Activated CD4-positive, alpha-beta memory T cell treated with anti-CD3 and anti-CD28 coated beads, Interleukin-2, amount 10 ng/mL, durations not matched to agents 7 days and 5 days (primary cell): Measurements from ENCODE around the gene MACROD1. TPM values are rescaled to one million over a fixed set of nuclear protein-coding genes. Genes with fewer than 3 reads are reported as not detected.

Experiments
- CTCF ChIA-PET: fragments of 350-600 bp; sonication (Branson Sonifier 250); formaldehyde crosslinking; loops from one replicate; lab custom pipeline; 2021; ENCODE audit warnings: antibody characterized with exemption, inconsistent platforms; lab: Charles Lee
- POLR2A ChIA-PET: fragments of 350-600 bp; sonication (Branson Sonifier 250); formaldehyde crosslinking; loops from one replicate; lab custom pipeline; 2021; ENCODE audit warnings: antibody characterized with exemption; lab: Charles Lee
- DNase-seq: peaks from one replicate; pipeline ENCODE4 v3.0.0-alpha.2; 2020
- H3K27ac Mint-ChIP-seq: one replicate; pipeline ENCODE4 v1.8.0; 2021; ENCODE audit warnings: mild to moderate bottlenecking, mixed read lengths
- H3K27me3 Mint-ChIP-seq: one replicate; pipeline ENCODE4 v1.8.0; 2021; ENCODE audit warnings: mixed read lengths
- H3K36me3 Mint-ChIP-seq: one replicate; pipeline ENCODE4 v1.8.0; 2021; ENCODE audit warnings: low read depth, mixed read lengths
- H3K4me1 Mint-ChIP-seq: one replicate; pipeline ENCODE4 v1.8.0; 2021; ENCODE audit warnings: mixed read lengths
- H3K4me3 Mint-ChIP-seq: one replicate; pipeline ENCODE4 v1.8.0; 2021; ENCODE audit warnings: mild to moderate bottlenecking, mixed read lengths
- H3K9me3 Mint-ChIP-seq: one replicate; pipeline ENCODE4 v1.8.0; 2021; ENCODE audit warnings: mixed read lengths
- total RNA-seq, 2 experiments: library from RNA; stranded (reverse); gene quantifications; one replicate each; pipeline ENCODE4 v1.2.3, GENCODE V29; 2021

MACROD1 gene
- total RNA-seq, 2 experiments from 2014 or later = 8.8 to 9.1 TPM

DNA sequence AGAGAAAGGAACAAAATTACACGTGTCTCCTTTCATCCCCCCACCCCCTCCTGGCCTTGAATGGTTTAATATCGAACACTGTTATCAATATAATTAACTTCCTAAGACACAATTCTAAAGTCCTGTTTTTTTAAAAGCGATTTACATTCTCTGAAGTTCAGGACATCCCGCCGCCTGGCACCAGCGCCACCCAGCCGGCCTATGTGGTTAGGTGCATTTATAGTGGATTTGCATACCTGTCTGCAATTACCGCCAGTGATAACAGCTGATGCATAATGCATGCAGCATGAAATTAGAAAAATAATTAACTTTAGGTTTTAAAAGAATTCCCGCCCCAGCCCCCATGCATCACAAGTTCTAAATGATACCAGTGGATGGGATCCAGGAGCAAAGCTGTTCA lies 58.6 kb downstream of the MACROD1 start:
- H3K27me3 Mint-ChIP-seq = no peaks in the 10 kb centered on the region
- no peak for DNase-seq
- POLR2A ChIA-PET = no interaction called here
- CTCF ChIA-PET = no interaction called here
- H3K9me3 Mint-ChIP-seq = no peaks in the 10 kb centered on the region
- no peak overlapping the region for H3K27ac Mint-ChIP-seq
- H3K4me3 Mint-ChIP-seq = no peak overlapping the region
- H3K4me1 Mint-ChIP-seq = no peaks in the 10 kb centered on the region
- H3K36me3 Mint-ChIP-seq = no peaks in the 10 kb centered on the region

DNA sequence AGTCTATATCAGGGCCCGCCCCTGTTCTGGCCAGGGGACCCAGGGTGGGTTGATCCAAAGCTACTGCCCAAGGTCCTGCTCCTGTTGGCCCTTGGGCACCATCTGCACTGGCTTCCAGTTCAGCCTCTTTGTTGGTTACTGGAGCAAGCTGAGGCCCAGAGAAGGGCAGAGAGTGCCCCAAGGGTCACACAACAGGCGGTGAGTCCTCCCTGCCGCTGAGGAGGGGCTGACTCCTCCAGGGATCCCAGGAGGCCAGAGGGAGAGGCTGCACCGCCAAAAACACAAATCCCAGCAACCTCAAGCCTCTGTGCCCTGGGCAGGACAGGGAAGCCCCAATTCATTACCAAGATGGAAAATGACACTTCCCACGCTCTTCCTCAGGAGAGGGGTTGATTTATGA lies 61.3 kb downstream of the MACROD1 start:
- Mint-ChIP-seq H3K9me3 (no peaks in the 10 kb centered on the region), H3K27me3 (no peaks in the 10 kb centered on the region), H3K4me3 (no peak overlapping the region), H3K4me1 (no peaks in the 10 kb centered on the region), H3K36me3 (no peaks in the 10 kb centered on the region), H3K27ac (no peak overlapping the region)
- ChIA-PET POLR2A (interaction anchor here (0.5 kb wide), 1 partner anchor 563 kb away, joined by 3 read pairs; no protein-coding TSS in a partner anchor), CTCF (no interaction called here)
- DNase-seq = no peak

DNA sequence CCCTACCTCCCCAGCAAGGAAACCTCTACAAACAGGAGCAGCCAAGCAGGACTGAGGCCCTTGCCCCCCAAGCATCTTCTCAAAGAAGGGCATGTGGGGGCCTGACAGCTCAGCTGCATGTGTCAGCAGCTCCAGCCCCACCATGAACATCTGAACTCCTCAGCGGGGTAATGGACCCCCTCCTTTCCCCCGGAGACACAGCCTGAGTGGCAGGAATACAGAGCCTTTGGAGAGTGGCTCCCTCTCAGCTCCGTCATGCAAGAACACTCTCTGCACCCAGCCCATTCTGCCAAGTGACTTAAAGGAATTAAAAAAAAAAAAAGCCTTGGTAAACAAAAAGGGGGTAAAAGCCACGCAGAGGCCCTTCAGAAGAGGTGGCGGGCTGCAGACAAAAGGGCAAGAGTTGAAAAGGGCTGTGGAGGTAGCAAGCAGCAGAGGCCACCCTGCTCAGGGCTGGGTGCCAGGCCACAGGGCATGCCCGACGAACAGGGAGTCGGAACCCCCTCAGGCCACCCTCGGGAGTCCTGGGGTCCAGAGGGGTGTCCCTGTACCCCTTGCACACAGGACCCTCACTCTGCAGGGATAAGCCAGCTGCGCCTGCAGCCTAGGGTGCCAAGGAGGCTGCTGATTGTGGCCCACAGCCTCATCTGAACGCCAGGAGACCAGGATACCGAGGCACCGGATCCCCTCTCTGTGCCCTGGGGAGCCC lies 62.5 kb downstream of the MACROD1 start:
- H3K4me3 Mint-ChIP-seq = no peak overlapping the region
- no peak for DNase-seq
- H3K36me3 Mint-ChIP-seq = no peaks in the 10 kb centered on the region
- H3K27me3 Mint-ChIP-seq = no peaks in the 10 kb centered on the region
- no peak overlapping the region for H3K27ac Mint-ChIP-seq
- POLR2A ChIA-PET = no interaction called here
- no peaks in the 10 kb centered on the region for H3K4me1 Mint-ChIP-seq
- H3K9me3 Mint-ChIP-seq = no peaks in the 10 kb centered on the region
- CTCF ChIA-PET = no interaction called here

DNA sequence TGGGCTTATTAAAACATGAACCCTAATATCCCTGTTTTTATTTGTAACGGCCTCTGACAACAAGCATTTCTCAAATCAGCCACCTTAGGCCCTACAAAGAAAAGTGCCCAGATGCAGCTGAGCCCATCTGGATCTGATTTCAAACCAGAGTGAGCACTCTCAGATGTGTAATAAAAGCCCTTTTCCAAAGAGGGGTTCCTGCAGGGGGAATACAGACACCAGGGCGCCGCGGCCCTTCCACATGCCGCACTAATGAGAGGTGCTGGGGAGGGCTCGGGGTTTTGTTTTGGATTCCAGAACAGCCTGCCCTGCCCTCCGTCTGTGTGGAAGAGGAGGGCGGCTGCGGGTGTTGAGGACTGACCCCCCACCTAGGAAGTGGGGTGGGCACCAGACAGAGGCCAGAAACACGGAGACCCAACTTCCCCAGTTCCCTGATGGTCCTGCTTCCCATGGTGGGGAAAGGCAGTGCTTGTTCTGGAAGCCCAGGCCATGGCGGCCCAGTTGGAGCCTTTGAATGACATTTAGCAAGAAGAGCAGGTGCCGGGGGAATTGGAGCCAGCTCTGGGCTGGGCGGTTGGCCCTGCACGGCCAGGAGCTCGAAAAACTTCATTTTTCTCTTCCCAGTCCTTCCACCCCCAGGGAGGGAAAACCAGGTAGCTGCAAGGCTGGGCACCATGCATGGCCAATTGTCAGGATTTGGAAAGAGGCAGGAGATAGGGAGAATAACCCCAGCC lies 63.7 kb downstream of the MACROD1 start:
- no peak overlapping the region for H3K27ac Mint-ChIP-seq
- H3K27me3 Mint-ChIP-seq = no peaks in the 10 kb centered on the region
- H3K4me3 Mint-ChIP-seq = no peak overlapping the region
- no peaks in the 10 kb centered on the region for H3K9me3 Mint-ChIP-seq
- H3K4me1 Mint-ChIP-seq = no peaks in the 10 kb centered on the region
- no peak for DNase-seq
- CTCF ChIA-PET = no interaction called here
- H3K36me3 Mint-ChIP-seq = no peaks in the 10 kb centered on the region
- POLR2A ChIA-PET = no interaction called here

DNA sequence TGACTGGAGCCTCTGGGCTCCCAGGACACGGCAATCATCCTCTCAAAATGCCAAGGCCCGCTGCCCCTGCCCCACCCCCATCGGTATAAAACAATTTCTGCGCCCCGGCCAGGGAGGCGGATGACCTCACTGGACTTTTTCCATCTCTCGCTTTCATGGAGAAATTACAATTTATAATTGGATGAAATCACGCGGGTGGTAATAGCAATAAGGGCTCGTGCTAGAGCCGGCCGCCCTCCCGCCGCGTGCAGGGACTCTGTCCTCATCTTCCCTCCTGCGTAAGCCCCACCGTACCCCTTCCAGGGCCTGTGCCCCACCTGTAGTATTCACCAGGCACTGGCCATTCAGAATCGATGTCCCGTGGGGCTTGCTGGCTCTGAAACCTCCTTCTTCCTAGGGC lies 64.5 kb downstream of the MACROD1 start:
- DNase-seq = no peak
- H3K27me3 Mint-ChIP-seq = no peaks in the 10 kb centered on the region
- H3K27ac Mint-ChIP-seq = no peak overlapping the region
- no peak overlapping the region for H3K4me3 Mint-ChIP-seq
- ChIA-PET POLR2A (no interaction called here), CTCF (no interaction called here)
- no peaks in the 10 kb centered on the region for H3K9me3 Mint-ChIP-seq
- H3K36me3 Mint-ChIP-seq = no peaks in the 10 kb centered on the region
- H3K4me1 Mint-ChIP-seq = no peaks in the 10 kb centered on the region

DNA sequence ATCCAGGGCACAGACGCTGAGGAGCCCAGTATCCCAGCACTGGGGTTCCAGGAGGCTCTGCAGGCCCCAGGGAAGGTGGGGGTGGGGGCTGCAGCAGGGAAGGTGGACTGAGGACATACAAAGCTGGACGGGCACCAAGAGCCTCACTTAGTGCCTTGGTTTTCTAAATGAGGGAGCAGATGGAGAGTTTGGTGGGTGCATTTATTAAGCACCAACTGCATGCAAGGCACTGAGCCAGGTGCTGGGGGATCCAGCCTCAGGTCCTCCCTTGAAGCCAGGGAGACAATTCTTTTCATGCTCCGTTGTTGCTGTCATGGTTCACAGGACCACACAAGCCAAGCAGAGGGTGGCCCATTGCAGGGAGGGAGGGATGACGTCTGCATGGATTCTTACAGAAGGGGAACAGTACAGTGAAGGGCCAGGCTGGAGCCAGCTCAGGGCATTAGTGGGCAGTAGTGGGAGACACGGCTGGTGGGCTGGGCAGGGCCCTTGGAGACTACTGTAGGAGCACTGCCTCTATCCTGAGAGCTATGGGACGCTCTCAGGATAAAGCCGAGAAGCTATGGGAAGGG lies 65.0 kb downstream of the MACROD1 start:
- H3K27me3 Mint-ChIP-seq = no peaks in the 10 kb centered on the region
- no peaks in the 10 kb centered on the region for H3K4me1 Mint-ChIP-seq
- no peaks in the 10 kb centered on the region for H3K9me3 Mint-ChIP-seq
- H3K27ac Mint-ChIP-seq = no peak overlapping the region
- H3K36me3 Mint-ChIP-seq = no peaks in the 10 kb centered on the region
- no peak for DNase-seq
- no peak overlapping the region for H3K4me3 Mint-ChIP-seq
- CTCF ChIA-PET = no interaction called here
- POLR2A ChIA-PET = no interaction called here

DNA sequence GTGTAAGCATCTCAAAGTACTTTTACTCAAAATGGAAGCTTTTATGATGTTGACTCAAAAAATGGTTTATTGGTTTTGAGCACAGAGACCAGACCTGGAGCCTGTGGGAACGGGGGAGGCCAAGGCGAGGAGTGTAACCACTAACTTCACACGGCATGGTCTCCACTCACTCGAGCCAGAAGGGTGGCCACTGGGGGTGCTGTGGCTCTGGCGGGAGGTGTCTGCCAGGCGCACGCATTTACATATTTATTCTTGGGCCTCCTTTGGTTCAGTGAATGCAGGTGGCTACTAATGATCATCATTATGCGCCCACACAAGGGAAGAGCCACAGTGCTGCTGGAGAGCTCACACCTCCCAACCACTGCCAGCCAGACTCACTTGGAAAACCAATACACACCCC lies 65.6 kb downstream of the MACROD1 start:
- no peaks in the 10 kb centered on the region for H3K9me3 Mint-ChIP-seq
- no peak for DNase-seq
- H3K27me3 Mint-ChIP-seq = no peaks in the 10 kb centered on the region
- ChIA-PET CTCF (no interaction called here), POLR2A (no interaction called here)
- H3K4me1 Mint-ChIP-seq = no peaks in the 10 kb centered on the region
- no peaks in the 10 kb centered on the region for H3K36me3 Mint-ChIP-seq
- H3K27ac Mint-ChIP-seq = no peak overlapping the region
- H3K4me3 Mint-ChIP-seq = no peak overlapping the region

DNA sequence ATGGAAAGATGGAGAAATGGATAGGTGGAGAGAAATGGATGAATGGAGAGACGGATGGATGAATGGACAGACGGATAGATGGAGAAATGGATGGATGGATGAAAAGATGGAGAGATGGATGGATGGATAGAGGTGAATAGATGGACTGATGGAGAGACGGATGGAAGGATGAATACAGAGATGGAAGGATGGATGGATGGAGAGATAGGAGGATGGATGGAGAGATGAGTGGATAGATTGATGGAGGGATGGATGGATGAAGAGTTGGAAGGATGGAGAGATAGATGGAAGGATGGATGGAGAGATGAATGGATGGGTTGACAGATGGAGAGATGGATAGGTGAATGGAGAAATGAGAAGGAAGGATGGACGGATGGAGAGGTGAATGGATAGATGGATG lies 66.5 kb downstream of the MACROD1 start:
- no peaks in the 10 kb centered on the region for H3K36me3 Mint-ChIP-seq
- POLR2A ChIA-PET = no interaction called here
- H3K9me3 Mint-ChIP-seq = no peaks in the 10 kb centered on the region
- H3K27ac Mint-ChIP-seq = no peak overlapping the region
- no peaks in the 10 kb centered on the region for H3K27me3 Mint-ChIP-seq
- no peaks in the 10 kb centered on the region for H3K4me1 Mint-ChIP-seq
- H3K4me3 Mint-ChIP-seq = no peak overlapping the region
- CTCF ChIA-PET = no interaction called here
- no peak for DNase-seq

DNA sequence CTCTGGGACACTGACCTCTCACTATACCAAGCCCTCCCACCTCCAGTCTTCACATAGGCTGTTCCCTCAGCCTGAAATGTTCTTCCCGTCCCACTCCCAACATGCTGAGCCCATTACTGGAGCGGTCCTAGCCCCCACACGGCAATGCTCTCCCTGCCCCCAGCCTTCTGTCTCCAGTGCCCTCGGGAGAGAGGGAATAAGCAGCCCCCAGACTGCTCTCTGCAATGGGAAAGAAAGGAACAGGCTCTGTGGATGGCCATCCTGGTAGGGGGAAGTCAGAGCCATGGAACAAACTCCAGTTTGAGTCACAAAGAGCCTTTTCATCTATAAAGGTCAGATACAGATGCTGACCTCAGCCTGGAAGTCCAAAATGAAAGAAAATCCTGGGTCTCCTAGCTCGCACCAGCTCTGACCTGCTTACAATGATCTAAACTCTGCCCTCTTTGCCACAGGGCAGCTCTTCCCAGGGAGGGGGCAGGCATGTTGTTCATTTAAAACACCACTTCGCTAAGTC lies 67.5 kb downstream of the MACROD1 start:
- Mint-ChIP-seq H3K4me3 (no peak overlapping the region), H3K36me3 (no peaks in the 10 kb centered on the region), H3K27me3 (no peaks in the 10 kb centered on the region), H3K9me3 (no peaks in the 10 kb centered on the region), H3K27ac (no peak overlapping the region), H3K4me1 (no peaks in the 10 kb centered on the region)
- ChIA-PET CTCF (no interaction called here), POLR2A (no interaction called here)
- no peak for DNase-seq

DNA sequence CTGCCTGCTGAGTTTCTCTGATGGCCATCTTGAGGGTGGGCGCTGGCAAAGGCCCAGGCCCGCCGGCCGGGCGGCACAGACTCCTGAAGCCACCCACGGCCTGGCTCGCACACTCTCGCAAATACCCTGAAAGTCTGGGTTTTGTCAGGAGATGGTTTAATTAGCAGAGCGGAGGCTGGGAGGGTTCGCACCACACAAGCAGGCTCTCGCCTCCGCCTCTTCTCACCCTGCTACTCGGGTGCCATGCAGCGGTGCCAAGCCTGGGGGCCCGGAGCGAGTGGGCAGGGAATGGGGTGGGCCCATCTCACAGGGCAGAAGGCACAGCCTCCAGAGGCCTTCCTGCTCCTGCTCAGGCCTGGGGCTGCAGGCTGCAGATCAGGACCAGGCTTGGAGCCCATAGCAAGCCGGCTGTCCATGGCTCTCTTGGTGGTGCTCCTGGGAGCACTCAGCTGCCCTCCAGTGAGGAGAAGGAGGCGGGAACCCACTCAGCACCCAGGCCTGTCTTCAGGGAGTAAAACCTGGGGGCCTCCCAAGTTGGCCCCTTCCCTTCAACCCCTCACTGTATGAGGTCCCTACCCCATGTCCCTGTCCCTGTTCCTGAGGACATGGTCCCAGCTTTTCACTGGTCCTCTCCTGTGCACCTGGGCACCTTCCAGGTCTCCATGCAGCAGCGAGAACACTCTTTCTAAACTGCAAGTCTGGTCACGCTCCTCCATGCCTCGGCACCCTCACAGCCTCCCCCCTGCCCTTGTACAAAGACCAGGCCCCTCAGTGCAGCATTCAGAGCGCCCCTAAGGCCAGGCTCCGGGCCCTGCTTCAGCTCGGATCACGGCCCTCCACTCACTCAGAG lies 68.2 kb downstream of the MACROD1 start:
- CTCF ChIA-PET = no interaction called here
- no peaks in the 10 kb centered on the region for H3K36me3 Mint-ChIP-seq
- no peak overlapping the region for H3K4me3 Mint-ChIP-seq
- POLR2A ChIA-PET = no interaction called here
- no peaks in the 10 kb centered on the region for H3K4me1 Mint-ChIP-seq
- no peaks in the 10 kb centered on the region for H3K9me3 Mint-ChIP-seq
- DNase-seq = no peak
- no peaks in the 10 kb centered on the region for H3K27me3 Mint-ChIP-seq
- H3K27ac Mint-ChIP-seq = no peak overlapping the region

DNA sequence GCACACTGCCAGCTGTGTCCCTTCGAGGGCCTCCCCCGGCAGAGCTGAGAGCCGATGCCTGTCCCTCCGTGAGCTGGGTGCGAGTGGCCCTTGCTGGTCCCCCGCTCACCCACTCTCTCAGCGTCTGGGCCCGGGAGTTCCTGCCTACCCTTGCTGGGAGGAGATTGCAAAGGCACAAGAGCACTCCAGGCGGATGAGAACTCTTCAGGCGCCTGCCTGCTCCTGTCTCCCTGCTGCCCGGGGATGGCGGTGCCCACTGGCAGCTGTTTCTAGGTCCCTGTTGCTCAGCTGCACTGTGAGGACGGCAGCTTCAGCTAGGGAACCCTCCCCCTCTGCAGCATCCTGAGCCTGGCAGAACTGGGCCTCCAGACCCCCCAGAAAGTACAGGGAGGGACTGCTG lies 69.1 kb downstream of the MACROD1 start:
- Mint-ChIP-seq H3K4me3 (no peak overlapping the region), H3K36me3 (no peaks in the 10 kb centered on the region), H3K27ac (no peak overlapping the region), H3K9me3 (no peaks in the 10 kb centered on the region), H3K27me3 (no peaks in the 10 kb centered on the region), H3K4me1 (peaks cover 2% of the 10 kb centered on the region)
- CTCF ChIA-PET = no interaction called here
- DNase-seq = no peak
- POLR2A ChIA-PET = no interaction called here

DNA sequence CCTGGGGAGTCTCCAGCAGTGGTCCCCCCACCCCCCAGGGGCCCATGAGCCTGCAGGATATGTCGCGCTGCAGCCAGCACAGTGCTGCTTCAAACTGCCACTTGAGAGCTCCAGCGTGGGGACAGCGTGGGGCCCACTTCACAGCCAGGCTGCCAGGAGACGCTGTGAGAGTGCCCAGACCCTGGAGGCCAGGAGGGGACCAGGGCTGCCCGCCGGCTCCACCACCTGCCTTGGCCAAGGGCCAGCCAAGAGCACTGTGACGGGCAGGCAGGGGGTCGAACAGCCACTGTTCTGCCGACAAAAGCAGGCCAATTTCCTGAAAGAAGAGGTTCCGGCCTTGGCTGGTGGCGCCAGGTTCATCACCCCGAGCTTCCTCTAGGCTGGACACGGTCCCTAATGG lies 70.0 kb downstream of the MACROD1 start:
- no peak overlapping the region for H3K27ac Mint-ChIP-seq
- no peaks in the 10 kb centered on the region for H3K9me3 Mint-ChIP-seq
- H3K27me3 Mint-ChIP-seq = no peaks in the 10 kb centered on the region
- ChIA-PET POLR2A (no interaction called here), CTCF (no interaction called here)
- no peak overlapping the region for H3K4me3 Mint-ChIP-seq
- no peaks in the 10 kb centered on the region for H3K36me3 Mint-ChIP-seq
- no peak for DNase-seq
- peaks cover 8% of the 10 kb centered on the region for H3K4me1 Mint-ChIP-seq

DNA sequence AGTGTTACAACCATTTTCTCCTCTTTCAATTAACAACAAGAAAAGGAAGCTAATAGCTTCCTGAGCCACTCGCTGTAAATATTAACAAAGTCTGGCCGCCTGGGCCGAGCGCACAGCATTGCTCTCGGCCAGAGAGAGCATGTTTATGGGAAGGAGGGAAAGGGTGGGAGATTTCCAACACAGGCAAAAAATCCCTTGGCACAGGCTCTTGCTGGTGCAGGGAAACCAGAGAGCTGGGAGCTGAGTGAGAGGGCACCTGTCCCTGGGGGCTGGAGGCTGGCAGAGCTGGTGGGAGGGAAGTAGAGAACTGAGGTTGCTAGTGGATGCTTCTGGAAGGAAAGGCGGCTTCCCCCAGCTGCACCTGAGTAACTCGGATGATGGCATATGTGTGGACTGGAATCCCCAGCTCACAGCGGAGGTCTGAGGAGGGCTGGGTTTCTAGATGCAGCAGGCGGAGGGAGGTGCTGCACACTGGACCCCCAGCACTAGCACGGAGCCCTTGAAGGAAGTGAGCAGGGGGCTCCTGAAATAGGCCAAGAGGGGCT lies 70.6 kb downstream of the MACROD1 start:
- no peak overlapping the region for H3K27ac Mint-ChIP-seq
- H3K36me3 Mint-ChIP-seq = no peaks in the 10 kb centered on the region
- H3K4me3 Mint-ChIP-seq = no peak overlapping the region
- H3K9me3 Mint-ChIP-seq = no peaks in the 10 kb centered on the region
- ChIA-PET CTCF (no interaction called here), POLR2A (no interaction called here)
- H3K4me1 Mint-ChIP-seq = peaks cover 9% of the 10 kb centered on the region
- DNase-seq = no peak
- no peaks in the 10 kb centered on the region for H3K27me3 Mint-ChIP-seq
